ENCODE data around the gene KMT5B.

GRCh38 chr11:68181719-68182451, 31.2 kb downstream of the KMT5B start:
- TF ChIP-seq EZH2 (IDR thresholded peaks at IDR 0.05; ENCODE audit: borderline replicate concordance, low read length) (no peak), CTCF (IDR thresholded peaks at IDR 0.05; ENCODE audit: low read length) (no peak)

All from OCI-LY1 (cell line).